Thyroid gland (tissue), 4 donors: ENCODE measurements around the gene RETN.

ENCODE experiments used
- CTCF ChIP-seq, 6 experiments: fragments of 200-600 bp in 3 of 6; fragments of 450-650 bp in 3 of 6; sonication (generic) in 3 of 6; IDR thresholded peaks; one replicate each; pipeline ENCODE4 v1.5.1; 2016 to 2019; ENCODE audit warnings: antibody characterized with exemption in 6 of 6, mild to moderate bottlenecking in 2 of 6, inconsistent platforms in 1 of 6, moderate library complexity in 1 of 6
- POLR2A ChIP-seq, 2 donors: fragments of 450-650 bp; IDR thresholded peaks; one replicate each; pipeline ENCODE4 v1.6.1; 2017; ENCODE audit warnings: antibody characterized with exemption in 2 of 2, mild to moderate bottlenecking in 2 of 2, moderate library complexity in 1 of 2

DNA sequence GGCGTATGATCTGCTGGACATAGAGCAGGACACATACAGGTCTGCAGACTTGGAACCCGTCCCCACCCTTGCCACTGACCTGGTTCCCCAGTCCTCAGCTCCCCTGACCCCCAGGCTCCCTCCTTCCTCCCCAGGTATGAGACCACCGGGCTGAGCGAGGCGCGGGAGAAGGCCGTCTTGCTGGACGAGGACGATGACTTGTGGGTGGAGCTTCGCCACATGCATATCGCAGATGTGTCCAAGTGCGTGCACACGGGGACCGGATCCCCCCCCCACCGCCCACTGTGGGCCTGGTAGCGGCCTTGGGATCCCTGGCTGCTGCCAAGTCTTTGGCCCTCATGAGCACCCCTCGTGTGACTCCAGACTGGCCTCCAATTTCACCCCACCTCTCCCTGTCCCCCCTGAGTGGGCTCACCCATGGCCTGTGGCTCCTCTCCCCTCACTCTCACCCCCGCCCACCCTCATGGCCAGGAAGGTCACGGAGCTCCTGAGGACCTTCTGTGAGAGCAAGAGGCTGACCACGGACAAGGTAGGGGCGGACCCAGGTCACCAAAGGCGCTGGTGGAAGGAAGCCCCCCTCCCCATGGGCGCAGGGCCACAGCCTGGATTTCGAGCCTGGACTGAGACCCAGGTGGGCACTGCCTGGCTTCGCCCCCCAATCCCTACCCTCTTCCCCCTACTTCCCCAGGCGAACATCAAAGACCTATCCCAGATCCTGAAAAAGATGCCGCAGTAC is 26.4 kb upstream of the RETN start:
- no peak for TF ChIP-seq CTCF (IDR thresholded peaks at IDR 0.05)
- no peak for TF ChIP-seq POLR2A (IDR thresholded peaks at IDR 0.05)
